Measurements from ENCODE around the gene CADPS2.

DNA sequence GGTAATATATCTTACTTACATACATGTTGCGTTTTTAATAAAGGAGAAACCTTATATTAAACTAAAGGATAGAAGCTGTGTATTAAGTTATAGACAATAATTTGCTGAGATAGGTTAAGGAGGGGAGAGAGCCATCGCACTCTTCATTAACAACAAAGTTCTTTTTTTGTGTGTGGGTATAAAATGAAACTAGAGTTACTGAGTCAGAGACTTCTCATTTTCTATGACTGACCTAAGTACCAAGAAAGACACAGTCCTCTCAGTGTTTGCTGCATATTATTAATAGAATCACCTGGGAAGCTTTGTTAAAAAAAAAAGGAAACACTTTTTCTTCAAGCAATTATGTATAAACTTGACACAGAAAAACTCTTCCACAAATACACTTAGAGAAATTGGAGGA is 613.1 kb downstream of the CADPS2 start:
- TF ChIP-seq POLR2A (IDR thresholded peaks at IDR 0.05) = no peak
- TF ChIP-seq, protein P1, sequence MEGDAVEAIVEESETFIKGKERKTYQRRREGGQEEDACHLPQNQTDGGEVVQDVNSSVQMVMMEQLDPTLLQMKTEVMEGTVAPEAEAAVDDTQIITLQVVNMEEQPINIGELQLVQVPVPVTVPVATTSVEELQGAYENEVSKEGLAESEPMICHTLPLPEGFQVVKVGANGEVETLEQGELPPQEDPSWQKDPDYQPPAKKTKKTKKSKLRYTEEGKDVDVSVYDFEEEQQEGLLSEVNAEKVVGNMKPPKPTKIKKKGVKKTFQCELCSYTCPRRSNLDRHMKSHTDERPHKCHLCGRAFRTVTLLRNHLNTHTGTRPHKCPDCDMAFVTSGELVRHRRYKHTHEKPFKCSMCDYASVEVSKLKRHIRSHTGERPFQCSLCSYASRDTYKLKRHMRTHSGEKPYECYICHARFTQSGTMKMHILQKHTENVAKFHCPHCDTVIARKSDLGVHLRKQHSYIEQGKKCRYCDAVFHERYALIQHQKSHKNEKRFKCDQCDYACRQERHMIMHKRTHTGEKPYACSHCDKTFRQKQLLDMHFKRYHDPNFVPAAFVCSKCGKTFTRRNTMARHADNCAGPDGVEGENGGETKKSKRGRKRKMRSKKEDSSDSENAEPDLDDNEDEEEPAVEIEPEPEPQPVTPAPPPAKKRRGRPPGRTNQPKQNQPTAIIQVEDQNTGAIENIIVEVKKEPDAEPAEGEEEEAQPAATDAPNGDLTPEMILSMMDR (IDR thresholded peaks at IDR 0.05) = no peak
